NT2/D1 (cell line): ENCODE measurements around the gene POLD4.

Experiments
- SUZ12 ChIP-seq: IDR thresholded peaks from 2 replicates; pipeline ENCODE4 v1.6.1; 2011; ENCODE audit not compliant: insufficient read length, insufficient read depth; ENCODE audit errors: extremely low read depth
- YY1 ChIP-seq: IDR thresholded peaks from 2 replicates; pipeline ENCODE4 v1.6.1; 2011; ENCODE audit not compliant: insufficient read length, insufficient read depth

DNA sequence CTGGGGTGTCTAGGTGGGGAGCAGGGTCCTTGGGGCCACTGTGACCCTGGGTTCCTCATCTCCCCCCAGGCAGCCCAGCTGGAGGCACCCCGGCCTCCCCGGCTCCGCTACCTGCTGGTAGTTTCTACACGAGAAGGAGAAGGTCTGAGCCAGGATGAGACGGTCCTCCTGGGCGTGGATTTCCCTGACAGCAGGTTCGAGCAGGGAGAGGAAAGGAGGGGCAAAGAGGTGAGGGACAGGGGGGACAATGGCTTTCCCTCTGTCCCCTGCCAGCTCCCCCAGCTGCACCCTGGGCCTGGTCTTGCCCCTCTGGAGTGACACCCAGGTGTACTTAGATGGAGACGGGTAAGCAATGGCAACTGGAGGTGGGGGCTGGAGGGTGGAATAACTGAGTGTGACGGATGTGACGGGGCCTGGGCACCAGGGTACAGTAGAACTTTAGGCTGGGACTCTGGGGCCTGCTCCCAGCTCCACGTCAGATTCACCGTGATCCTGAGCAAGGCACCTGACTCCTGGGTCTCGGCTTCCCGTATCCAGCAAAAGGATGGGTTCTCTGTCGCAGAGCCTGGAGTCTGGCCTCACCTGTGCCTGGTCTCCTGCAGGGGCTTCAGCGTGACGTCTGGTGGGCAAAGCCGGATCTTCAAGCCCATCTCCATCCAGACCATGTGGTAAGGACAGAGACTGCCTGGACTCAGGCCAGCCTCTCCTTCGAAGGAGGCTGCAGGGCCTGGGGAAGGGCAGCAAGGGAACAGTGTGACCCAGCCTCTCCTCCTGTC is 46.4 kb downstream of the POLD4 start:
- TF ChIP-seq YY1, result no peak
- no peak for TF ChIP-seq SUZ12
